ENCODE data around the gene NHLH2. TPM values are rescaled to one million over a fixed set of nuclear protein-coding genes. Genes with fewer than 3 reads are reported as not detected.

Gene NHLH2
- polyA plus RNA-seq, 1 of the 3 experiments (the other 2 are of a cell fraction) = not detected

GRCh38 chr1:115828101-115829022 lies 12.6 kb downstream of the NHLH2 start:
- H2AFZ ChIP-seq (ENCODE audit: low read depth) = peak overlapping the region; percentile 22; the same call in 1 of the 2 replicates
- ChIA-PET POLR2A (interaction anchor here (0.6 kb wide), 1 partner anchor 881 kb away, joined by 3 read pairs; no protein-coding TSS in a partner anchor), CTCF (interaction anchor here (0.6 to 1.6 kb wide), 2 partner anchors 19 to 95 kb away, joined by 3 to 5 read pairs; no protein-coding TSS in a partner anchor)
- H3K36me3 ChIP-seq (replicated peaks in 1 of 2; ENCODE audit: control insufficient read depth in 1 of 2, insufficient read depth in 2 of 2, low read length in 1 of 2) = no peaks in the 10 kb centered on the region
- DNase-seq = peak; percentile 83
- peaks cover 0 to 4% of the 10 kb centered on the region in 2 experiments; a peak in 1 of 4 replicates for H3K4me1 ChIP-seq (ENCODE audit: control insufficient read depth in 1 of 2, insufficient read depth in 2 of 2, low read depth in 1 of 2, low read length in 1 of 2)
- H3K9me2 ChIP-seq = no peaks in the 10 kb centered on the region
- H3K9me3 ChIP-seq = no peaks in the 10 kb centered on the region
- H4K20me1 ChIP-seq (ENCODE audit: insufficient read depth) = no peaks in the 10 kb centered on the region
- TF ChIP-seq MEF2A (IDR thresholded peaks at IDR 0.05; ENCODE audit: borderline replicate concordance, low read depth) (no peak), USF1 (IDR thresholded peaks at IDR 0.05; ENCODE audit: borderline replicate concordance, low read depth) (no peak), TEAD4 (IDR thresholded peaks at IDR 0.05; ENCODE audit: borderline replicate concordance, insufficient read depth) (no peak), FOXJ3 (CRISPR knock-in tag; IDR thresholded peaks at IDR 0.05) (no peak), MXI1 (IDR thresholded peaks at IDR 0.05; ENCODE audit: low read depth, low read length) (no peak), SMC3 (IDR thresholded peaks at IDR 0.05; ENCODE audit: low read depth, low read length) (no peak), TAF1 (IDR thresholded peaks at IDR 0.05; ENCODE audit: borderline replicate concordance, low read depth, low read length) (no peak), PBX3 (IDR thresholded peaks at IDR 0.05) (no peak), FOSL2 (IDR thresholded peaks at IDR 0.05; ENCODE audit: borderline replicate concordance, low read depth) (no peak), YY1 (IDR thresholded peaks at IDR 0.05; ENCODE audit: low read depth) (no peak), MAX (IDR thresholded peaks at IDR 0.05; ENCODE audit: low read depth) (no peak), GATA2 (CRISPR knock-in tag; IDR thresholded peaks at IDR 0.05) (no peak), ELF1 (IDR thresholded peaks at IDR 0.05) (no peak)
- 65% methylated on average over 19 of the region's 80 CpGs for WGBS (ENCODE audit: low lambda C conversion rate)
- peak overlapping the region in 1 of 2 experiments; percentile 38; a peak in 2 of 4 replicates for H3K4me3 ChIP-seq (ENCODE audit: low read depth in 2 of 2, low read length in 1 of 2)
- no peak overlapping the region for H3K9ac ChIP-seq
- peak overlapping the region; percentile 33; the same call in 1 of the 2 replicates for H3K4me2 ChIP-seq
- H3K27ac ChIP-seq (ENCODE audit: low read depth in 2 of 2, low read length in 1 of 2) = no peak overlapping the region
- H3K79me2 ChIP-seq (ENCODE audit: insufficient read depth) = no peaks in the 10 kb centered on the region
- peaks cover 12% of the 10 kb centered on the region; the same call in 1 of the 2 replicates for H3K27me3 ChIP-seq (ENCODE audit: insufficient read depth)
- no peaks in the 10 kb centered on the region for H3F3A ChIP-seq (replicated peaks; ENCODE audit: insufficient read depth)
